ENCODE results near the gene TFAM. TPM values are rescaled to one million over a fixed set of nuclear protein-coding genes. Genes with fewer than 3 reads are reported as not detected.

Gene TFAM
- total RNA-seq, 1 donor from 2014 or later = 3.4 TPM

GRCh38 chr10:58389024-58389423, 3.8 kb downstream of the TFAM start:
- intact Hi-C loops (cut with DNase I) = no loop called here
- H3K27ac ChIP-seq = no peak overlapping the region
- H3K36me3 ChIP-seq = peaks cover 18 to 59% of the 10 kb centered on the region in 2 donors

GRCh38 chr10:58393317-58393716, 8.1 kb downstream of the TFAM start:
- H3K27me3 ChIP-seq = no peaks in the 10 kb centered on the region
- intact Hi-C loops (cut with DNase I) = no loop called here
- no peak overlapping the region for H3K27ac ChIP-seq
- no peak for TF ChIP-seq CTCF (IDR thresholded peaks at IDR 0.05)
- peaks cover 38 to 83% of the 10 kb centered on the region in 2 donors for H3K36me3 ChIP-seq
- DNase-seq (ENCODE audit: low spot score in 2 of 2) = no peak
- H3K9me3 ChIP-seq = no peaks in the 10 kb centered on the region
- H3K4me1 ChIP-seq = no peaks in the 10 kb centered on the region
- H3K4me3 ChIP-seq = no peak overlapping the region

More at GRCh38 chr10:58389024-58389423, 3.8 kb downstream of the TFAM start:
- peaks cover 0 to 1% of the 10 kb centered on the region in 2 donors for H3K4me1 ChIP-seq
- no peaks in the 10 kb centered on the region for H3K27me3 ChIP-seq
- no peak for TF ChIP-seq CTCF (IDR thresholded peaks at IDR 0.05)
- H3K4me3 ChIP-seq = no peak overlapping the region
- no peaks in the 10 kb centered on the region for H3K9me3 ChIP-seq
- no peak for DNase-seq (ENCODE audit: low spot score in 2 of 2)

- no peak for TF ChIP-seq CTCF (IDR thresholded peaks at IDR 0.05)
- H3K4me3 ChIP-seq = no peak overlapping the region
- no peaks in the 10 kb centered on the region for H3K4me1 ChIP-seq
- H3K27ac ChIP-seq = no peak overlapping the region
- intact Hi-C loops (cut with DNase I) = no loop called here
- no peaks in the 10 kb centered on the region for H3K9me3 ChIP-seq
- H3K36me3 ChIP-seq = peaks cover 38 to 71% of the 10 kb centered on the region in 2 donors
- no peaks in the 10 kb centered on the region for H3K27me3 ChIP-seq
- DNase-seq (ENCODE audit: low spot score in 2 of 2) = no peak
Measured at GRCh38 chr10:58394471-58394870, 9.3 kb downstream of the TFAM start.

GRCh38 chr10:58396057-58396456, 10.8 kb downstream of the TFAM start:
- no peaks in the 10 kb centered on the region for H3K4me1 ChIP-seq
- H3K9me3 ChIP-seq = no peaks in the 10 kb centered on the region
- no peak for TF ChIP-seq CTCF (IDR thresholded peaks at IDR 0.05)
- H3K36me3 ChIP-seq = peaks cover 32 to 58% of the 10 kb centered on the region in 2 donors
- no peak overlapping the region for H3K27ac ChIP-seq
- intact Hi-C loops (cut with DNase I) = no loop called here
- no peaks in the 10 kb centered on the region for H3K27me3 ChIP-seq
- no peak overlapping the region for H3K4me3 ChIP-seq
- DNase-seq (ENCODE audit: low spot score in 2 of 2) = no peak

- Histone ChIP-seq H3K4me1 (no peaks in the 10 kb centered on the region), H3K36me3 (peaks cover 29 to 42% of the 10 kb centered on the region in 2 donors), H3K9me3 (no peaks in the 10 kb centered on the region), H3K4me3 (no peak overlapping the region), H3K27me3 (no peaks in the 10 kb centered on the region), H3K27ac (no peak overlapping the region)
- TF ChIP-seq CTCF (IDR thresholded peaks at IDR 0.05) = no peak
- DNase-seq (ENCODE audit: low spot score in 2 of 2) = no peak
- intact Hi-C loops (cut with DNase I) = no loop called here
Measured at GRCh38 chr10:58397830-58398229, 12.6 kb downstream of the TFAM start.

GRCh38 chr10:58399410-58399809, 14.2 kb downstream of the TFAM start:
- H3K27me3 ChIP-seq = no peaks in the 10 kb centered on the region
- H3K4me1 ChIP-seq = no peaks in the 10 kb centered on the region
- H3K27ac ChIP-seq = no peak overlapping the region
- no peak for TF ChIP-seq CTCF (IDR thresholded peaks at IDR 0.05)
- no peak for DNase-seq (ENCODE audit: low spot score in 2 of 2)
- no peaks in the 10 kb centered on the region for H3K9me3 ChIP-seq
- peaks cover 17 to 28% of the 10 kb centered on the region in 2 donors for H3K36me3 ChIP-seq
- H3K4me3 ChIP-seq = no peak overlapping the region
- intact Hi-C loops (cut with DNase I) = no loop called here
